HFF-Myc (cell line): ENCODE data around the gene DERL3.
A peak's percentile ranks its signal among the peaks of the same experiment; 100 is the strongest.

Experiments used
- DNase-seq: peaks from one replicate; pipeline ENCODE4 v3.0.0-alpha.2; 2011; ENCODE audit warnings: low read depth; ENCODE audit errors: extremely low read depth
- H3K4me3 ChIP-seq: replicated peaks from 2 replicates; pipeline ENCODE4 v1.5.1; 2011; ENCODE audit warnings: low read depth, mild to moderate bottlenecking, control low read depth, low read length
- CTCF ChIP-seq: IDR thresholded peaks from 2 replicates; pipeline ENCODE4 v1.5.1; 2012; ENCODE audit warnings: mild to moderate bottlenecking, low read depth, low read length, control low read depth; ENCODE audit errors: missing control alignments

DERL3 gene

GRCh38 chr22:23803001-23803819, 35.6 kb downstream of the DERL3 start:
- no peak for TF ChIP-seq CTCF
- no peak for DNase-seq
- H3K4me3 ChIP-seq = no peak overlapping the region

GRCh38 chr22:23801886-23802377, 36.9 kb downstream of the DERL3 start:
- DNase-seq = no peak
- no peak for TF ChIP-seq CTCF
- no peak overlapping the region for H3K4me3 ChIP-seq

- no peak for DNase-seq
- no peak overlapping the region for H3K4me3 ChIP-seq
- no peak for TF ChIP-seq CTCF
Observed at GRCh38 chr22:23801238-23801821, 37.5 kb downstream of the DERL3 start.

GRCh38 chr22:23800297-23801237, 38.2 kb downstream of the DERL3 start:
- no peak for TF ChIP-seq CTCF

GRCh38 chr22:23796461-23796860, 42.3 kb downstream of the DERL3 start:
- H3K4me3 ChIP-seq = no peak overlapping the region
- TF ChIP-seq CTCF = no peak
- DNase-seq = peak; percentile 91

More at GRCh38 chr22:23800297-23801237, 38.2 kb downstream of the DERL3 start:
- DNase-seq = no peak
- H3K4me3 ChIP-seq = no peak overlapping the region

- H3K4me3 ChIP-seq = no peak overlapping the region
- no peak for TF ChIP-seq CTCF
- no peak for DNase-seq
Observed at GRCh38 chr22:23793326-23793725, 45.5 kb downstream of the DERL3 start.
